ENCODE data around the gene PYDC2. TPM values are rescaled to one million over a fixed set of nuclear protein-coding genes. Genes with fewer than 3 reads are reported as not detected.

The PYDC2 gene
- total RNA-seq: not detected

- no peaks in the 10 kb centered on the region for H3K27me3 ChIP-seq (replicated peaks; ENCODE audit: insufficient read depth)
- H3K27ac ChIP-seq: no peak within 1 kb of the TSS
- DNase-seq (ENCODE audit: low spot score): no peak
- 60% methylated on average over 3 of the region's 3 CpGs for whole genome bisulfite sequencing
- no peak within 1 kb of the TSS for H3K4me3 ChIP-seq
- H3K36me3 ChIP-seq: no peaks in the 10 kb centered on the region
- intact Hi-C loops (cut with DNase I): no loop called here
- H3K9me3 ChIP-seq: no peaks in the 10 kb centered on the region
- TF ChIP-seq, protein P1, sequence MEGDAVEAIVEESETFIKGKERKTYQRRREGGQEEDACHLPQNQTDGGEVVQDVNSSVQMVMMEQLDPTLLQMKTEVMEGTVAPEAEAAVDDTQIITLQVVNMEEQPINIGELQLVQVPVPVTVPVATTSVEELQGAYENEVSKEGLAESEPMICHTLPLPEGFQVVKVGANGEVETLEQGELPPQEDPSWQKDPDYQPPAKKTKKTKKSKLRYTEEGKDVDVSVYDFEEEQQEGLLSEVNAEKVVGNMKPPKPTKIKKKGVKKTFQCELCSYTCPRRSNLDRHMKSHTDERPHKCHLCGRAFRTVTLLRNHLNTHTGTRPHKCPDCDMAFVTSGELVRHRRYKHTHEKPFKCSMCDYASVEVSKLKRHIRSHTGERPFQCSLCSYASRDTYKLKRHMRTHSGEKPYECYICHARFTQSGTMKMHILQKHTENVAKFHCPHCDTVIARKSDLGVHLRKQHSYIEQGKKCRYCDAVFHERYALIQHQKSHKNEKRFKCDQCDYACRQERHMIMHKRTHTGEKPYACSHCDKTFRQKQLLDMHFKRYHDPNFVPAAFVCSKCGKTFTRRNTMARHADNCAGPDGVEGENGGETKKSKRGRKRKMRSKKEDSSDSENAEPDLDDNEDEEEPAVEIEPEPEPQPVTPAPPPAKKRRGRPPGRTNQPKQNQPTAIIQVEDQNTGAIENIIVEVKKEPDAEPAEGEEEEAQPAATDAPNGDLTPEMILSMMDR (IDR thresholded peaks at IDR 0.05): no peak
- no peak for TF ChIP-seq POLR2AphosphoS5 (IDR thresholded peaks at IDR 0.05)
- TF ChIP-seq POLR2A (IDR thresholded peaks at IDR 0.05): no peak
- no peaks in the 10 kb centered on the region for H3K4me1 ChIP-seq (replicated peaks)
Measured at GRCh38 chr3:191461113-191461595, at the start of gene PYDC2. Gene PYDC2 (plus strand): TSS chr3:191461163. CDS start chr3:191461163, 0 bp downstream.

DNA sequence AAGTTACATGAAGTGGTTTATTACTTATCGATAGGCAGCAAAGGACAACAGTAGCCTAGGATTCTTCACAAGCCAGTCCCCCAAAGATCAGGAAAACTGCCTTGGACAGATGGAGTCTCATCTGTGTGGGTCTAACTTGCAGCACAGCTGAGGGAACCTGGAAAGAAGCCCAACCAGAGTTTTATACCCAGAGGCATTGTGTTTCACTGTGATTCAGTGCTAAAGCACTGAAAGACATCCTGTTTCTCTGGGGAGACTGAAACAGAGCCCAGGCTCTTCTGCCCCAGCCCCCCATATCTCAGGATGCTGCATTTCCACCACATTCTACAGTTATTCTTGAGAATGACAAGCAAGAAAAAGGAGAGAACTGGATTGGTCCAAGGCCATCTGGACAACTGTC lies 48.2 kb upstream of the PYDC2 start:
- Histone ChIP-seq H3K4me3 (no peak overlapping the region), H3K27ac (no peak overlapping the region), H3K36me3 (no peaks in the 10 kb centered on the region), H3K27me3 (replicated peaks; ENCODE audit: insufficient read depth) (no peaks in the 10 kb centered on the region), H3K4me1 (replicated peaks) (no peaks in the 10 kb centered on the region), H3K9me3 (no peaks in the 10 kb centered on the region)
- TF ChIP-seq POLR2AphosphoS5 (IDR thresholded peaks at IDR 0.05) (no peak), POLR2A (IDR thresholded peaks at IDR 0.05) (no peak)
- TF ChIP-seq, protein P1 (IDR thresholded peaks at IDR 0.05): no peak
- intact Hi-C loops (cut with DNase I): no loop called here
- WGBS: 68% methylated on average over 1 of the region's 1 CpG
- no peak for DNase-seq (ENCODE audit: low spot score)

- whole genome bisulfite sequencing: 31% methylated on average over 2 of the region's 2 CpGs
- Histone ChIP-seq H3K27ac (no peak overlapping the region), H3K36me3 (no peaks in the 10 kb centered on the region), H3K9me3 (no peaks in the 10 kb centered on the region), H3K27me3 (replicated peaks; ENCODE audit: insufficient read depth) (no peaks in the 10 kb centered on the region), H3K4me1 (replicated peaks) (no peaks in the 10 kb centered on the region), H3K4me3 (no peak overlapping the region)
- intact Hi-C loops (cut with DNase I): no loop called here
- TF ChIP-seq, protein P1 (IDR thresholded peaks at IDR 0.05): no peak
- TF ChIP-seq POLR2AphosphoS5 (IDR thresholded peaks at IDR 0.05) (no peak), POLR2A (IDR thresholded peaks at IDR 0.05) (no peak)
- DNase-seq (ENCODE audit: low spot score): no peak
Measured at GRCh38 chr3:191414286-191414685, 46.7 kb upstream of the PYDC2 start.

- intact Hi-C loops (cut with DNase I): loop anchor here (5.0 kb wide), 1 partner anchor 1028 kb away; no protein-coding TSS in a partner anchor
Measured at GRCh38 chr3:191414732-191415131, 46.2 kb upstream of the PYDC2 start.

GRCh38 chr3:191415566-191415965 lies 45.4 kb upstream of the PYDC2 start:
- intact Hi-C loops (cut with DNase I): loop anchor here (5.0 kb wide), 1 partner anchor 1027 kb away; no protein-coding TSS in a partner anchor
- Histone ChIP-seq H3K27ac (no peak overlapping the region), H3K27me3 (replicated peaks; ENCODE audit: insufficient read depth) (no peaks in the 10 kb centered on the region), H3K36me3 (no peaks in the 10 kb centered on the region), H3K4me3 (no peak overlapping the region), H3K4me1 (replicated peaks) (no peaks in the 10 kb centered on the region), H3K9me3 (no peaks in the 10 kb centered on the region)
- TF ChIP-seq POLR2A (IDR thresholded peaks at IDR 0.05): no peak
- no peak for TF ChIP-seq POLR2AphosphoS5 (IDR thresholded peaks at IDR 0.05)
- TF ChIP-seq, protein P1 (IDR thresholded peaks at IDR 0.05): no peak
- DNase-seq (ENCODE audit: low spot score): no peak
- 87% methylated on average over 9 of the region's 9 CpGs for WGBS

More at GRCh38 chr3:191414732-191415131, 46.2 kb upstream of the PYDC2 start:
- H3K27ac ChIP-seq: no peak overlapping the region
- no peaks in the 10 kb centered on the region for H3K4me1 ChIP-seq (replicated peaks)
- no peaks in the 10 kb centered on the region for H3K36me3 ChIP-seq
- H3K27me3 ChIP-seq (replicated peaks; ENCODE audit: insufficient read depth): no peaks in the 10 kb centered on the region
- no peaks in the 10 kb centered on the region for H3K9me3 ChIP-seq
- H3K4me3 ChIP-seq: no peak overlapping the region
- 92% methylated on average over 1 of the region's 1 CpG for WGBS
- DNase-seq (ENCODE audit: low spot score): no peak
- TF ChIP-seq, protein P1 (IDR thresholded peaks at IDR 0.05): no peak
- TF ChIP-seq POLR2A (IDR thresholded peaks at IDR 0.05) (no peak), POLR2AphosphoS5 (IDR thresholded peaks at IDR 0.05) (no peak)
